ENCODE measurements around the gene MARCHF10. TPM values are rescaled to one million over a fixed set of nuclear protein-coding genes. Genes with fewer than 3 reads are reported as not detected.
"Not testable (repeated sequence)": the region's sequence is repeated elsewhere in the genome, so short reads cannot be mapped to it uniquely, and the experiment has no call there.

The MARCHF10 gene
- total RNA-seq, 3 donors from 2014 or later = 0.35 TPM; not detected in 2

DNA sequence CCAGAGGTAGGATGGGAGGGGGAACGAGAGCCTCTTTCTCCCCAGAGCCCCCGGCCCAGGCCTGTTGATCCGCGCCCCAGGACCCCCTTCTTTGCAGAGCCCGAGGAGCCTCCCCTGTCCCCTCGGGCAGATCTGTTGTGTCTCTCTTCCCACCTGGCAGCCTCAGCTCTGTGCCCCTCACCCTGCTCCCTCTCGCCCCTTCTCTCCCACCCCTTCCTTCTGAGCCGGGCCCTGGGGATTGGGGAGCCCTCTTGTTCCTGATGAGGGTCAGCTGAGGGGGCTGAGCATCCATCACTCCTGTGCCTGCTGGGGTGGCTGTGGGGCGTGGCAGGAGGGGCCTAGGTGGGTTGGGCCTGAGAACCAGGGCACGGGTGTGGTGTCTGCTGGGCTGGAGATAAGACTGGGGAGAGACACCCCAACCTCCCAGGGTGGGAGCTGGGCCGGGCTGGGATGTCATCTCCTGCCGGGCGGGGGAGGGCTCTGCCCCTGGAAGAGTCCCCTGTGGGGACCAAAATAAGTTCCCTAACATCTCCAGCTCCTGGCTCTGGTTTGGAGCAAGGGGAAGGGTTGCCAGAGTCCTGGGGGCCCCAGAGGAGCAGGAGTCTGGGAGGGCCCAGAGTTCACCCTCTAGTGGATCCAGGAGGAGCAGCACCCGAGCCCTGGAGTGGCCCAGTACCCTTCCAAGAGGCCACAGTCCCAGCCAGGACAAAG lies 115.2 kb downstream of the MARCHF10 start:
- intact Hi-C loops (cut with DNase I, micrococcal nuclease) = no loop called here
- ATAC-seq = peak; percentile 24

DNA sequence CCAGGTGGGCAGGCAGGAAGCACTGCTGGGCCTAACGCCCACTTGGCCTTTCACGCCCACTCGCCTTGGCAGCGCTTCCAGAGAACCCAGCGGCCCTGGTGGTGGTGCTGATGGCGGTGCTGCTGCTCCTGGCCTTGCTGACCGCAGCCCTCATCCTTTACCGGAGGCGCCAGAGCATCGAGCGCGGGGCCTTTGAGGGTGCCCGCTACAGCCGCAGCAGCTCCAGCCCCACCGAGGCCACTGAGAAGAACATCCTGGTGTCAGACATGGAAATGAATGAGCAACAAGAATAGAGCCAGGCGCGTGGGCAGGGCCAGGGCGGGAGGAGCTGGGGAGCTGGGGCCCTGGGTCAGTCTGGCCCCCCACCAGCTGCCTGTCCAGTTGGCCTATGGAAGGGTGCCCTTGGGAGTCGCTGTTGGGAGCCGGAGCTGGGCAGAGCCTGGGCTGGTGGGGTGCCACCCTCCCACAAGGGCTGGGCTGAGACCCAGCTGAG lies 115.9 kb downstream of the MARCHF10 start:
- TF ChIP-seq, protein P1, sequence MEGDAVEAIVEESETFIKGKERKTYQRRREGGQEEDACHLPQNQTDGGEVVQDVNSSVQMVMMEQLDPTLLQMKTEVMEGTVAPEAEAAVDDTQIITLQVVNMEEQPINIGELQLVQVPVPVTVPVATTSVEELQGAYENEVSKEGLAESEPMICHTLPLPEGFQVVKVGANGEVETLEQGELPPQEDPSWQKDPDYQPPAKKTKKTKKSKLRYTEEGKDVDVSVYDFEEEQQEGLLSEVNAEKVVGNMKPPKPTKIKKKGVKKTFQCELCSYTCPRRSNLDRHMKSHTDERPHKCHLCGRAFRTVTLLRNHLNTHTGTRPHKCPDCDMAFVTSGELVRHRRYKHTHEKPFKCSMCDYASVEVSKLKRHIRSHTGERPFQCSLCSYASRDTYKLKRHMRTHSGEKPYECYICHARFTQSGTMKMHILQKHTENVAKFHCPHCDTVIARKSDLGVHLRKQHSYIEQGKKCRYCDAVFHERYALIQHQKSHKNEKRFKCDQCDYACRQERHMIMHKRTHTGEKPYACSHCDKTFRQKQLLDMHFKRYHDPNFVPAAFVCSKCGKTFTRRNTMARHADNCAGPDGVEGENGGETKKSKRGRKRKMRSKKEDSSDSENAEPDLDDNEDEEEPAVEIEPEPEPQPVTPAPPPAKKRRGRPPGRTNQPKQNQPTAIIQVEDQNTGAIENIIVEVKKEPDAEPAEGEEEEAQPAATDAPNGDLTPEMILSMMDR (IDR thresholded peaks at IDR 0.05) = no peak
- no peaks in the 10 kb centered on the region for H3K4me1 ChIP-seq (ENCODE audit: low read depth)
- no peaks in the 10 kb centered on the region for H3K9me3 ChIP-seq
- intact Hi-C loops (cut with DNase I, micrococcal nuclease) = no loop called here
- no peak for ATAC-seq
- no peak for DNase-seq
- no peak overlapping the region for H3K4me3 ChIP-seq
- no peaks in the 10 kb centered on the region for H3K36me3 ChIP-seq (ENCODE audit: low read depth)

More for the DNA sequence above, 115.2 kb downstream of the MARCHF10 start:
- peak in 1 of 3 donors; percentile 13 for DNase-seq
- Histone ChIP-seq H3K9me3 (no peaks in the 10 kb centered on the region), H3K4me3 (no peak overlapping the region), H3K4me1 (ENCODE audit: low read depth) (no peaks in the 10 kb centered on the region), H3K36me3 (ENCODE audit: low read depth) (no peaks in the 10 kb centered on the region)
- TF ChIP-seq, protein P1 (IDR thresholded peaks at IDR 0.05) = no peak

DNA sequence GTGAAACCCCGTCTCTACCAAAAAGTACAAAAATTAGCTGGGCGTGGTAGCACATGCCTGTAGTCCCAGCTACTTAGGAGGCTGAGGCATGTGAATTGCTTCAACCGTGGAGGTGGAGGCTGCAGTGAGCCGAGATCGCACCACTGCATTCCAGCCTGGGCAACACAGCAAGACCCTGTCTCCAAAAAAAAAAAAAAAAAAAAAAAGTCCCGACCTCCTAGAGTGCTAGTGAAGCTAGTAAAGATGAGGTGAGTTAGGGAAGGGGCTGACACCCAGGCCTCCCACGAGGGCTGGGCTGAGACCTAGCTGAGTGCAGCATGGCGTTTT lies 116.6 kb downstream of the MARCHF10 start:
- H3K9me3 ChIP-seq; H3K4me3 ChIP-seq; DNase-seq; H3K36me3 ChIP-seq (ENCODE audit: low read depth); ATAC-seq; intact Hi-C loops (cut with DNase I, micrococcal nuclease); H3K4me1 ChIP-seq (ENCODE audit: low read depth): not testable (repeated sequence)

DNA sequence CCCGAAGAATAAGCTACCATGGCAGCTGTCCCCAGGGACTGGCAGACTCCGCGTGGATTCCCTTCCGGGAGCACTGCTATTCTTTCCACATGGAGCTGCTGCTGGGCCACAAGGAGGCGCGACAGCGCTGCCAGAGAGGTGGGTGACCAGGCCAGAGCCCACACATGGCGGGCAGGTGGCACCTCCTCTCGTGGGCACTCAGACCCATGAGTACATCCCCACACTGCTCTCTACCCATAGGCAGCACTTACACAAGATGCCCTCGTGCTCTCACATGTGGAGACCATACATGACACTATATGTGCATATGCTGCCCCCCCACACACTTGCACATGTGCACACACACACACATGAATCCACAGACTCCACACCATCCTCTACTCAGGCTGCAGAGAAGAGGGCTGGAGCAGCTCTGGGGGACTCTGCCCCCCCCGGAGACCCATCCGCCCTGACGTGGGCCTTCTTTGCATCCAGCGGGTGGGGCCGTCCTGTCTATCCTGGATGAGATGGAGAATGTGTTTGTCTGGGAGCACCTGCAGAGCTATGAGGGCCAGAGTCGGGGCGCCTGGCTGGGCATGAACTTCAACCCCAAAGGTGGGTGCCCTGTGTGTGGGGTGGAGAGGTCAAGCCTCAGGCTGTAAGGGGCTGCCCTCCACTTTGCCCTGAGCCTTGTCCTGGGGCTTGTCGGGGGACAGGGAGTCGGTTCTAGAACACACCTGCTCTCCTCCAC lies 117.8 kb downstream of the MARCHF10 start:
- Histone ChIP-seq H3K9me3 (no peaks in the 10 kb centered on the region), H3K4me1 (ENCODE audit: low read depth) (no peaks in the 10 kb centered on the region), H3K36me3 (ENCODE audit: low read depth) (no peaks in the 10 kb centered on the region), H3K4me3 (no peak overlapping the region)
- TF ChIP-seq, protein P1 (IDR thresholded peaks at IDR 0.05) = no peak
- ATAC-seq = no peak
- intact Hi-C loops (cut with DNase I, micrococcal nuclease) = no loop called here
- DNase-seq = no peak

DNA sequence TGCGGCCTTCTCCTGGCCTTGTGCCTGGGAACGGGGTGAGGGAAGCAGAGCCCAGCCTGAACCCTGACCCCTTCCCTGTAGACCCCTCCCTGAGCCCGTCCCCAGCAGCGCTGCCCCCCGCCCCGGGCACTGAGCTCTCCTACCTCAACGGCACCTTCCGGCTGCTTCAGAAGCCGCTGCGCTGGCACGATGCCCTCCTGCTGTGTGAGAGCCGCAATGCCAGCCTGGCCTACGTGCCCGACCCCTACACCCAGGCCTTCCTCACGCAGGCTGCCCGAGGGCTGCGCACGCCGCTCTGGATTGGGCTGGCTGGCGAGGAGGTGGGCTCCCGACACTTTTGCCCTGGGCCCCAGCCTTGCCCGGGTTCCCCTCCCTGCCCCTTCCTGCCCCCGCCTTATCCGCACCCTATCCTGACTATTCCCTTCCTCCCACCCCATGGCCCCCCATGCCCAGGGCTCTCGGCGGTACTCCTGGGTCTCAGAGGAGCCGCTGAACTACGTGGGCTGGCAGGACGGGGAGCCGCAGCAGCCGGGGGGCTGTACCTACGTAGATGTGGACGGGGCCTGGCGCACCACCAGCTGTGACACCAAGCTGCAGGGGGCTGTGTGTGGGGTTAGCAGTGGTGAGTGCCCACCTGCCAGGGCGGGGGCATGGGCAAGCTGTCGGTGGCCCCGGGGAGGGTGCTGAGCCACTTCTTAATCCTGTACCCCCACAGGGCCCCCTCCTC lies 118.5 kb downstream of the MARCHF10 start:
- H3K36me3 ChIP-seq (ENCODE audit: low read depth) = no peaks in the 10 kb centered on the region
- H3K4me1 ChIP-seq (ENCODE audit: low read depth) = no peaks in the 10 kb centered on the region
- TF ChIP-seq, protein P1 (IDR thresholded peaks at IDR 0.05) = no peak

More for the DNA sequence above, 118.5 kb downstream of the MARCHF10 start:
- intact Hi-C loops (cut with DNase I, micrococcal nuclease) = no loop called here
- Histone ChIP-seq H3K9me3 (no peaks in the 10 kb centered on the region), H3K4me3 (no peak overlapping the region)
- ATAC-seq = no peak
- DNase-seq = no peak
